ENCODE results near the gene TRIOBP. TPM values are rescaled to one million over a fixed set of nuclear protein-coding genes. Genes with fewer than 3 reads are reported as not detected.
A peak's percentile ranks its signal among the peaks of the same experiment; 100 is the strongest.

The TRIOBP gene
- total and polyA plus RNA-seq, 2 of the 13 experiments (the other 11 are each of a cell fraction or from before 2014, with no cell fraction given) = 6.1 to 15.4 TPM

DNA sequence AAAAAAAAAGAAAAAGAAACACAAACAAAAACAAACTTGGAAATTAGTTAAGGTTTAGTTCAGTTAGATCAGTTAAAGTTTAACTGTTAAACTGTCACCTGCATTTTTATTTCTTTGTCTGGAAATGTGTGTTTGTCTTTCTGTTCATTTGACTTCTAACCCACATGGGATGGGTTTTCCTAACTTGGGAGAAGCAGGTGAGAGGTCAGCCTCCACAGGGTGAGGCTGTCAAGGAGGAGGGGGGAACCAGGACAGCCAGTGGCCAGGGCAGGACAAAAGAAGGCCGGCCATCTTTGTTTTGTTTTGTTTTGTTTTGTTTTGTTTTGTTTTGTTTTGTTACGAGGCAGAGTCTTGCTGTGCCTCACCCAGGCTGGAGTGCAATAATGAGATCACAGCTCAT, 97.5 kb downstream of the TRIOBP start:
- ATAC-seq = no peak
- intact Hi-C loops (cut with micrococcal nuclease; ENCODE audit: unreplicated experiment) (no loop called here), in situ Hi-C loops (cut with HindIII; ENCODE audit: extremely low pct_ligation_motif_present, low pct_unique_long_range_greater_than_20kb) (no loop called here)
- H4K20me1 ChIP-seq (ENCODE audit: insufficient read depth, low read length) = no peaks in the 10 kb centered on the region
- ChIA-PET POLR2A (interaction anchor here (1.4 to 2.1 kb wide), 2 partner anchors 9 to 10 kb away, joined by 5 to 10 read pairs; a partner anchor contains a TSS), CTCF (ENCODE audit: low intra/inter-chr PET ratio, low total read pairs) (no interaction called here)
- WGBS (ENCODE audit: low lambda C conversion rate) = 17% methylated on average over 2 of the region's 2 CpGs
- TF ChIP-seq ZNF614 (CRISPR knock-in tag; IDR thresholded peaks at IDR 0.05; ENCODE audit: borderline replicate concordance) (no peak), RXRB (CRISPR knock-in tag; IDR thresholded peaks at IDR 0.05; ENCODE audit: borderline replicate concordance) (peak; percentile 81), EP300 (IDR thresholded peaks at IDR 0.05; ENCODE audit: low read depth in 2 of 2, low read length in 2 of 2) (no peak), EP300 (CRISPR knock-in tag; IDR thresholded peaks at IDR 0.05; ENCODE audit: borderline replicate concordance) (no peak), YY1 (IDR thresholded peaks at IDR 0.05; ENCODE audit: insufficient read depth, insufficient replicate concordance, low read depth, low read length) (peak; percentile 55), U2AF2 (IDR thresholded peaks at IDR 0.05; ENCODE audit: low read depth, low read length) (no peak), SIX4 (CRISPR knock-in tag; IDR thresholded peaks at IDR 0.05) (no peak), THAP8 (CRISPR knock-in tag; IDR thresholded peaks at IDR 0.05; ENCODE audit: borderline replicate concordance) (no peak), PPARG (CRISPR knock-in tag; conservative IDR thresholded peaks at IDR 0.05) (peak; percentile 91), ZBTB38 (CRISPR knock-in tag; IDR thresholded peaks at IDR 0.05) (no peak), ZNF773 (CRISPR knock-in tag; IDR thresholded peaks at IDR 0.05; ENCODE audit: borderline replicate concordance) (no peak), ZNF414 (CRISPR knock-in tag; IDR thresholded peaks at IDR 0.05) (no peak), DMTF1 (CRISPR knock-in tag; IDR thresholded peaks at IDR 0.05) (no peak)
- TF ChIP-seq, protein P1, sequence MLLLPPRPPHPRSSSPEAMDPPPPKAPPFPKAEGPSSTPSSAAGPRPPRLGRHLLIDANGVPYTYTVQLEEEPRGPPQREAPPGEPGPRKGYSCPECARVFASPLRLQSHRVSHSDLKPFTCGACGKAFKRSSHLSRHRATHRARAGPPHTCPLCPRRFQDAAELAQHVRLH (CRISPR knock-in tag; IDR thresholded peaks at IDR 0.05; ENCODE audit: borderline replicate concordance, low read depth) = no peak
- TF ChIP-seq, protein P2, sequence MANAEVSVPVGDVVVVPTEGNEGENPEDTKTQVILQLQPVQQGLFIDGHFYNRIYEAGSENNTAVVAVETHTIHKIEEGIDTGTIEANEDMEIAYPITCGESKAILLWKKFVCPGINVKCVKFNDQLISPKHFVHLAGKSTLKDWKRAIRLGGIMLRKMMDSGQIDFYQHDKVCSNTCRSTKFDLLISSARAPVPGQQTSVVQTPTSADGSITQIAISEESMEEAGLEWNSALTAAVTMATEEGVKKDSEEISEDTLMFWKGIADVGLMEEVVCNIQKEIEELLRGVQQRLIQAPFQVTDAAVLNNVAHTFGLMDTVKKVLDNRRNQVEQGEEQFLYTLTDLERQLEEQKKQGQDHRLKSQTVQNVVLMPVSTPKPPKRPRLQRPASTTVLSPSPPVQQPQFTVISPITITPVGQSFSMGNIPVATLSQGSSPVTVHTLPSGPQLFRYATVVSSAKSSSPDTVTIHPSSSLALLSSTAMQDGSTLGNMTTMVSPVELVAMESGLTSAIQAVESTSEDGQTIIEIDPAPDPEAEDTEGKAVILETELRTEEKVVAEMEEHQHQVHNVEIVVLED (CRISPR knock-in tag; IDR thresholded peaks at IDR 0.05; ENCODE audit: borderline replicate concordance) = no peak
- TF ChIP-seq, protein P3, sequence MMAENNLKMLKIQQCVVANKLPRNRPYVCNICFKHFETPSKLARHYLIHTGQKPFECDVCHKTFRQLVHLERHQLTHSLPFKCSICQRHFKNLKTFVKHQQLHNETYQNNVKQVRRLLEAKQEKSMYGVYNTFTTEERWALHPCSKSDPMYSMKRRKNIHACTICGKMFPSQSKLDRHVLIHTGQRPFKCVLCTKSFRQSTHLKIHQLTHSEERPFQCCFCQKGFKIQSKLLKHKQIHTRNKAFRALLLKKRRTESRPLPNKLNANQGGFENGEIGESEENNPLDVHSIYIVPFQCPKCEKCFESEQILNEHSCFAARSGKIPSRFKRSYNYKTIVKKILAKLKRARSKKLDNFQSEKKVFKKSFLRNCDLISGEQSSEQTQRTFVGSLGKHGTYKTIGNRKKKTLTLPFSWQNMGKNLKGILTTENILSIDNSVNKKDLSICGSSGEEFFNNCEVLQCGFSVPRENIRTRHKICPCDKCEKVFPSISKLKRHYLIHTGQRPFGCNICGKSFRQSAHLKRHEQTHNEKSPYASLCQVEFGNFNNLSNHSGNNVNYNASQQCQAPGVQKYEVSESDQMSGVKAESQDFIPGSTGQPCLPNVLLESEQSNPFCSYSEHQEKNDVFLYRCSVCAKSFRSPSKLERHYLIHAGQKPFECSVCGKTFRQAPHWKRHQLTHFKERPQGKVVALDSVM (CRISPR knock-in tag; IDR thresholded peaks at IDR 0.05) = peak; percentile 64
- no peak overlapping the region for H3K27ac ChIP-seq (ENCODE audit: extremely low read length, insufficient read depth, low read length)
- no peaks in the 10 kb centered on the region for H3K27me3 ChIP-seq (ENCODE audit: control insufficient read depth in 1 of 2, insufficient read depth in 2 of 2, low read length in 2 of 2)
- H2AFZ ChIP-seq (ENCODE audit: low read length) = no peak overlapping the region
- no peaks in the 10 kb centered on the region for H3K9me3 ChIP-seq (ENCODE audit: low read length)
- peak overlapping the region; percentile 45 for H3K4me2 ChIP-seq (ENCODE audit: low read depth, low read length)
- H3K9ac ChIP-seq (ENCODE audit: insufficient read depth, low read depth, low read length) = 0 out of 2 replicates have a peak overlapping the region, but pooled peaks have one; percentile 43
- H3K4me3 ChIP-seq (replicated peaks in 1 of 3; ENCODE audit: insufficient read depth in 1 of 3, low read depth in 2 of 3, low read length in 3 of 3) = no peak overlapping the region
- no peaks in the 10 kb centered on the region for H3K36me3 ChIP-seq (replicated peaks in 1 of 2; ENCODE audit: control insufficient read depth in 1 of 2, insufficient read depth in 2 of 2, low read length in 2 of 2)
- peaks cover 59% of the 10 kb centered on the region for H3K4me1 ChIP-seq (ENCODE audit: insufficient read depth, low read length)
- no TSS peak for BruUV-seq (replicated peaks)
- no peak for DNase-seq (ENCODE audit: low spot score)
- FAIRE-seq = no peak
- H3K79me2 ChIP-seq (ENCODE audit: insufficient read depth, low read length) = no peaks in the 10 kb centered on the region
